Common myeloid progenitor, CD34-positive (primary cell): ENCODE measurements around the gene VSIG4.

Source experiments
- CTCF ChIA-PET: fragments of 350-600 bp; sonication (Branson Sonifier 250); formaldehyde crosslinking; loops from one replicate; lab custom pipeline; 2021; ENCODE audit warnings: antibody characterized with exemption; lab: Charles Lee
- POLR2A ChIA-PET: fragments of 350-600 bp; sonication (Branson Sonifier 250); formaldehyde crosslinking; loops from one replicate; lab custom pipeline; 2021; ENCODE audit warnings: antibody characterized with exemption; lab: Charles Lee
- DNase-seq, 3 donors: peaks; one replicate each; pipeline versions ENCODE4 v3.0.0 to v3.0.0-alpha.2; 2013
- H3K27ac ChIP-seq, 2 experiments: 1 replicate in 1 of 2; 2 replicates in 1 of 2; pipeline ENCODE4 v1.7.0; 2013; ENCODE audit warnings: inconsistent platforms in 2 of 2, low read length in 2 of 2, mild to moderate bottlenecking in 2 of 2, low read depth in 1 of 2, moderate library complexity in 1 of 2; ENCODE audit not compliant: severe bottlenecking in 2 of 2, insufficient read depth in 1 of 2, poor library complexity in 1 of 2
- H3K27me3 ChIP-seq, 5 experiments: replicated peaks in 2 of 5; 1 replicate in 3 of 5; 2 replicates in 2 of 5; pipeline versions ENCODE4 v1.6.1 to v1.7.0; 2013; ENCODE audit warnings: low read length in 4 of 5, mild to moderate bottlenecking in 2 of 5, moderate library complexity in 2 of 5, inconsistent platforms in 1 of 5; ENCODE audit not compliant: insufficient read depth in 5 of 5, control insufficient read depth in 4 of 5
- H3K36me3 ChIP-seq, 4 experiments: 1 replicate in 2 of 4; 2 replicates in 2 of 4; pipeline versions ENCODE4 v1.6.1 to v1.7.0; 2013; ENCODE audit warnings: low read length in 3 of 4, control low read depth in 1 of 4, mild to moderate bottlenecking in 1 of 4; ENCODE audit not compliant: control insufficient read depth in 4 of 4, insufficient read depth in 4 of 4
- H3K4me1 ChIP-seq, 4 experiments: 1 replicate in 3 of 4; 2 replicates in 1 of 4; pipeline versions ENCODE4 v1.6.1 to v1.7.1; 2013; ENCODE audit warnings: low read length in 3 of 4, mild to moderate bottlenecking in 3 of 4, control low read depth in 1 of 4, inconsistent platforms in 1 of 4, moderate library complexity in 1 of 4; ENCODE audit not compliant: control insufficient read depth in 4 of 4, insufficient read depth in 4 of 4; ENCODE audit errors: control extremely low read depth in 1 of 4
- H3K4me3 ChIP-seq, 7 experiments: 1 replicate in 4 of 7; 2 replicates in 3 of 7; pipeline versions ENCODE4 v1.5.1 to v1.7.0; 2013; ENCODE audit warnings: mild to moderate bottlenecking in 7 of 7, low read length in 6 of 7, moderate library complexity in 6 of 7, inconsistent platforms in 2 of 7, low read depth in 2 of 7, control low read depth in 1 of 7; ENCODE audit not compliant: insufficient read depth in 4 of 7, control insufficient read depth in 1 of 7; ENCODE audit errors: extremely low read depth in 1 of 7
- H3K9me3 ChIP-seq, 5 experiments: 1 replicate in 4 of 5; 2 replicates in 1 of 5; pipeline versions ENCODE4 v1.6.1 to v1.7.1; 2013; ENCODE audit warnings: low read length in 4 of 5, mild to moderate bottlenecking in 2 of 5, inconsistent platforms in 1 of 5, low read depth in 1 of 5, moderate library complexity in 1 of 5; ENCODE audit not compliant: control insufficient read depth in 4 of 5, insufficient read depth in 2 of 5; ENCODE audit errors: control extremely low read depth in 1 of 5
- WGBS: methylation state at CpG from one replicate; pipeline ENCODE4 v1.1.5; 2013; ENCODE audit not compliant: insufficient coverage; 5-methylcytosine and 5-hydroxymethylcytosine counted together

VSIG4 gene

DNA sequence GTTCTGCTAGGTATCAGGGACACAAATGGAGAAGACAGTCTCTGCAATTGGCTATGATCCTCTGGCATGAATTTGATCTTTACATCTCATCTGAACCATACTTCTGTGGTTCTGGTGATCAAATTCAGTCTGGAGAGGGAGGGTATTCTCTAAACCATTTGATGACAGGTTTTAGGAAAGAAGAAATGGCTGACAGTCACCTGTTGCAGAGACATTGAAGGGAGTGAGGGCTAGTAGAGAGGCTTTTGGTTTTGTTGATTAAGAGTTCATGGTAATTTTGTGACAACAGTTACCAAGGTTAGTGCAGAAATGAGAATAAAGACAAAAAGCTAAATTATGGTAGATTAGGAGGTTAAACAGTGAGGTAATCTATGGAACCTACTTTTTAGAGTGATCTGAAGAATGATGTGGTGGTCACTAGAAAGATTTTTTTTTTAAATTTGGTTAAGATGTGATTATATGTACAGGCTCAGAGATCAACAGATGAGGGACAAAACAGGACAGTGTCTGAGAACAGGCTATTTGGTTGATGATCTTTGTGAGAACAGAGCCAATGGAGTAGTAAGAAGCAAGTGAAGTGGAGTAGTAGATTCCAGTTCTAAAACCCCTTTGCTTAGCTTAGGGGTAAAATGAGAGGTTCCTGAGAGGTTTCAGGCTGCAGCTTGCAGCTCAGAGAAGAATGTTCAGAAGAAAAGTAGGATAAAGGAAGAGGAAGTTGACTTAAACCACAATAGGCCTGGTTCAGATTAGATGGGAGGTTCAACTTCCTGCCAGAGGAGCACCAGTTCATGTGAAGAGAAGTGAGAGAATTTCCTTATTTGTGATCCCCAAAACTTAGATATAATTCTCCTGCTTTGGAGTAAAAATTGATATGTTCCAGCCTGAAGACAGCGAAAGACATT lies 34.7 kb downstream of the VSIG4 start:
- H3K4me1 ChIP-seq: peaks cover 65 to 89% (median 80%) of the 10 kb centered on the region in 4 experiments
- POLR2A ChIA-PET: interaction anchor here (1.8 to 2.1 kb wide), 2 partner anchors 10 to 12 kb away, joined by 8 to 20 read pairs; no protein-coding TSS in a partner anchor
- WGBS: 0% methylated on average over 1 of the region's 1 CpG
- H3K36me3 ChIP-seq: no peaks in the 10 kb centered on the region
- peak overlapping the region in 4 of 7 experiments; percentile 9 to 48 (median 18) for H3K4me3 ChIP-seq
- CTCF ChIA-PET: interaction anchor here (0.9 to 1.3 kb wide), 5 partner anchors 9 to 19 kb away, joined by 3 to 7 read pairs (median 3); no protein-coding TSS in a partner anchor
- no peaks in the 10 kb centered on the region for H3K9me3 ChIP-seq
- H3K27ac ChIP-seq: peak overlapping the region; percentile 20 to 75
- H3K27me3 ChIP-seq: no peaks in the 10 kb centered on the region
- peak; percentile 71 to 93 (median 88) for DNase-seq

DNA sequence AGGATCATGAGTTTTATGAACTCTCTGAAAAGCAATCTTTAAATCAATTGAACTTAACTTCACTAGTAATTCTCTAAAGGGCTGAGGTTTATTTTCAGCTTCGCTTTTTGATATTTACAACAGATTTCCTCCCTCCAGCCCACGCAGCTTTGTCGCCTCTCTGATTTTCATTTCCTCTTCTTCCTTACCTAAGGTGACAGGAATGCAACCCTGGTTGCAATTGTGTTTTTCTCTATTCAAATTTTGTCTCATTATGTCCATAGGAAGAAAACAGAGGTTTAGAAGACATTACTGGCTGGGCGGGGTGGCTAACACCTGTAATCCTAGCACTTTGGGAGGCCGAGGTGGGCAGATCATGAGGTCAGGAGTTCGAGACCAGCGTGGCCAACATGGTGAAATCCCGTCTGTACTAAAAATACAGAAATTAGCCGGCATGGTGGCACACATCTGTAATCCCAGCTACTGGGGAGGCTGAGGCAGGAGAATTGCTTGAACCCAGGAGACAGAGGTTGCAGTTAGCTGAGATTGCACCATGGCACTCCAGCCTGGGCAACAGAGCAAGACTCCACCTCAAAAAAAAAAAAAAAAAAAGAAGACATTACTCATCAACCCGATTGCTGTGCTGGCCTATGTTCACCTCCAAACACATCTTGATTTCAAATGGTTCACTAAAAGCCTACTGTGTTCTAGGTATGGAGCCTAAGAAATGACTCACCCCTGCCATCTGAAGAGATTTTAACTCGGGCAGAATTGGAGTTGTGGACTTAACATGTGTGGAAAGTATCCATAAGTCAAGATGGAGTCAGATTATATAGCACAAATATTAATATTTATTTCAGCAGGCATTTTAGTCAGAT lies 36.8 kb downstream of the VSIG4 start:
- Histone ChIP-seq H3K36me3 (no peaks in the 10 kb centered on the region), H3K4me3 (no peak overlapping the region), H3K4me1 (peaks cover 73 to 93% (median 83%) of the 10 kb centered on the region in 4 experiments), H3K27ac (peak overlapping the region in 1 of 2 experiments; percentile 75), H3K27me3 (no peaks in the 10 kb centered on the region), H3K9me3 (no peaks in the 10 kb centered on the region)
- 85% methylated on average over 8 of the region's 11 CpGs for WGBS
- CTCF ChIA-PET: interaction anchor here (0.8 to 7.4 kb wide), 2 partner anchors 11 to 13 kb away, joined by 3 to 52 read pairs; no protein-coding TSS in a partner anchor
- DNase-seq: peak in 1 of 3 donors; percentile 46
- POLR2A ChIA-PET: interaction anchor here (9.3 kb wide), 1 partner anchor 12 kb away, joined by 76 read pairs; no protein-coding TSS in a partner anchor

DNA sequence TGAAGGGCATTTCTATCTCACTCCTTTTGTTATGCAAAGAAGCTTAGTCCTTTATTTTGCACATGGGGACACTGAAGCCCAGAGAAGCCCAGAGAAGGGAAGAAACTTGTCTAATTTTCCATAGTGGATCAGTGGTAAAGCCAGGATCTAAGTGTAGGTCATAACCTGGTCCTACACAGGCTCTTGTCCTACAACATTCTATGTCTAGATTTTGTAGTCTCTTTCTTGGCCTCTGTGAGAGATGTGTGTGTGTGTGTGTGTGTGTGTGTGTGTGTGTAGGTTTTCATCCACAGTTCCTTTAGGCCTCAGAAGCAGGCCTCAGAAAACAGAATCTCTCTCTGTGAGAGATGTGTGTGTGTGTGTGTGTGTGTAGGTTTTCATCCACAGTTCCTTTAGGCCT lies 38.3 kb downstream of the VSIG4 start:
- ChIA-PET CTCF (interaction anchor here (0.9 to 7.4 kb wide), 3 partner anchors 12 to 15 kb away, joined by 3 to 52 read pairs (median 6); no protein-coding TSS in a partner anchor), POLR2A (interaction anchor here (9.3 kb wide), 1 partner anchor 14 kb away, joined by 76 read pairs; no protein-coding TSS in a partner anchor)
- DNase-seq: no peak
- Histone ChIP-seq H3K4me3 (no peak overlapping the region), H3K27ac (peak overlapping the region in 1 of 2 experiments; percentile 90), H3K9me3 (no peaks in the 10 kb centered on the region), H3K4me1 (peaks cover 64 to 98% (median 86%) of the 10 kb centered on the region in 4 experiments), H3K36me3 (no peaks in the 10 kb centered on the region), H3K27me3 (no peaks in the 10 kb centered on the region)

DNA sequence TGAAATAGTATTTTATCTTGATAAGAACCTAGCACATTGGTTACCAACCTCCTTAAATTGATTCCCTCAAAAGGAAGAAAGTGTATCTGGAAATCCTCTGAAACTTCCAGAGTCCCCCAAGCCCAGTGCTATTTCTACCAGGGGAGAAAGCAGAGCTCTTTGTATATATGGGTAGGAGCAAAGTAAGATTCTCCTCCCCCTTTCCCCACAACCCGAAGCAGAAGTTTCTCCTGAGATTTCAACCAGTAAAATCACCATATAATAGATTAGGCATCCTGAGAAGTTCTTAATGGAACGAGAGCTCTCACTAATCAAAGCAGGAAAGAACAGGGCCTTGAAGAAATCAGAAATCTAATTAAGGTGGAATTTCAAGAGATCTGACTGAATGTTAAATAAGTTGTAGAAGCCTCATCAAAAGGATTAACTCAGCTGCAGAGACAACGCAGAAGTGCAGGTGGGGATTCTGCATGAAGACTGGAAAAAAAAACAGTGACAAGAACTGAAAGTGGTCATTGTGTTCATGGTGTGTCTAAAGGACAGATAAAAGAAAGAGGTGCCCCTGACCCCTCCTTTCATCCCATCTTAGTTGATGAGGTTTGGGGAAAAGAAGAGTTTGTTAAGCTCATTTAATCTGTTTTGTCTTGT lies 39.1 kb downstream of the VSIG4 start:
- ChIA-PET POLR2A (interaction anchor here (9.3 kb wide), 1 partner anchor 14 kb away, joined by 76 read pairs; no protein-coding TSS in a partner anchor), CTCF (interaction anchor here (0.9 to 7.4 kb wide), 5 partner anchors 9 to 18 kb away, joined by 3 to 52 read pairs (median 4); no protein-coding TSS in a partner anchor)
- H3K27ac ChIP-seq: peak overlapping the region in 1 of 2 experiments; percentile 90
- 80% methylated on average over 1 of the region's 3 CpGs for WGBS
- no peaks in the 10 kb centered on the region for H3K27me3 ChIP-seq
- peak overlapping the region in 3 of 7 experiments; percentile 23 to 38 (median 38) for H3K4me3 ChIP-seq
- peaks cover 61 to 97% (median 82%) of the 10 kb centered on the region in 4 experiments for H3K4me1 ChIP-seq
- H3K9me3 ChIP-seq: no peaks in the 10 kb centered on the region
- H3K36me3 ChIP-seq: no peaks in the 10 kb centered on the region
- no peak for DNase-seq

DNA sequence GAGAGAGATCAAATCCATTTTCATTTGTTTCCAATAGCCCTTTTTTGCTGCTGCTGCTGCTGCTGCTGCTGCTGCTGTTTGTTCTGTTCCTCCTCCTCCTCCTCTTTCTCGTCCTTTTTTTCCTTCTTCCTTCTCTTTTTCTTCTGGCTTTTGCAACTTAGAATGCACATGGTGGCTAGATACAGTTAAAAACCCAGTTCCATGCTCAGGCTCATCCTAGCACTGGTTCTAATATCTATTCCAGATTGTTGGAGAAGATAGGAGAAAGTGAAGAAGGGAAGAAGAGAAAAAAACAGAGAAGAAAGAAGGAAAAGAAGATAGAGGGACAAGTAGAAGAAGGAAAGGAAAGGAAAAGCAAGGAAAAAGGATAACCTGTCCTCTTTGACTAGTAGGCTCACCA lies 39.7 kb downstream of the VSIG4 start:
- DNase-seq: no peak
- ChIA-PET CTCF (interaction anchor here (0.9 to 7.4 kb wide), 7 partner anchors 8 to 18 kb away, joined by 3 to 52 read pairs (median 6); no protein-coding TSS in a partner anchor), POLR2A (interaction anchor here (9.3 kb wide), 1 partner anchor 15 kb away, joined by 76 read pairs; no protein-coding TSS in a partner anchor)
- Histone ChIP-seq H3K27ac (peak overlapping the region in 1 of 2 experiments; percentile 90), H3K36me3 (no peaks in the 10 kb centered on the region), H3K9me3 (no peaks in the 10 kb centered on the region), H3K4me1 (peaks cover 57 to 97% (median 79%) of the 10 kb centered on the region in 4 experiments), H3K27me3 (no peaks in the 10 kb centered on the region), H3K4me3 (peak overlapping the region in 4 of 7 experiments; percentile 23 to 38 (median 34))
- WGBS: 0% methylated on average over 1 of the region's 1 CpG
